Thyroid gland (tissue), 4 donors: ENCODE data around the gene MTHFD1L. TPM values are rescaled to one million over a fixed set of nuclear protein-coding genes. Genes with fewer than 3 reads are reported as not detected.

Source experiments
- DNase-seq, 2 donors: peaks; one replicate each; pipeline ENCODE4 v3.0.0-alpha.2; 2019
- H3K27ac ChIP-seq, 3 donors: fragments of 200-600 bp; sonication (generic); 1 replicate in 2 of 3; 2 replicates in 1 of 3; pipeline ENCODE4 v1.5.1; 2016 to 2019; ENCODE audit warnings: mild to moderate bottlenecking in 1 of 3, moderate library complexity in 1 of 3
- H3K27me3 ChIP-seq: fragments of 200-600 bp; sonication (generic); one replicate; pipeline ENCODE4 v1.5.1; 2019
- H3K36me3 ChIP-seq, 2 donors: fragments of 200-600 bp; sonication (generic); one replicate each; pipeline ENCODE4 v1.5.1; 2016 to 2019
- H3K4me1 ChIP-seq, 2 donors: fragments of 200-600 bp; sonication (generic); one replicate each; pipeline ENCODE4 v1.5.1; 2017 to 2019
- H3K4me3 ChIP-seq, 3 donors: fragments of 200-600 bp; sonication (generic); replicated peaks in 1 of 3; 1 replicate in 2 of 3; 2 replicates in 1 of 3; pipeline ENCODE4 v1.5.1; 2016; ENCODE audit warnings: mild to moderate bottlenecking in 1 of 3
- H3K9me3 ChIP-seq: fragments of 200-600 bp; sonication (generic); one replicate; pipeline ENCODE4 v1.5.1; 2017
- CTCF ChIP-seq, 6 experiments: fragments of 200-600 bp in 3 of 6; fragments of 450-650 bp in 3 of 6; sonication (generic) in 3 of 6; IDR thresholded peaks; one replicate each; pipeline ENCODE4 v1.5.1; 2016 to 2019; ENCODE audit warnings: antibody characterized with exemption in 6 of 6, mild to moderate bottlenecking in 2 of 6, inconsistent platforms in 1 of 6, moderate library complexity in 1 of 6
- POLR2A ChIP-seq, 2 donors: fragments of 450-650 bp; IDR thresholded peaks; one replicate each; pipeline ENCODE4 v1.6.1; 2017; ENCODE audit warnings: antibody characterized with exemption in 2 of 2, mild to moderate bottlenecking in 2 of 2, moderate library complexity in 1 of 2
- WGBS, 2 donors: methylation state at CpG; one replicate each; pipeline ENCODE4 v1.1.5; 2017; 5-methylcytosine and 5-hydroxymethylcytosine counted together
- intact Hi-C: fragments of 100-400 bp; cut with DNase I; formaldehyde crosslinking; loops from one replicate; pipeline ENCODE4 v1.15.1; 2023
- total RNA-seq, 4 donors: library from RNA; depleted of rRNA; stranded (reverse); fragments of >200 nt; gene quantifications; one replicate each; pipeline ENCODE4 v1.2.3, GENCODE V29; 2016

Gene MTHFD1L
- total RNA-seq, 4 donors from 2014 or later: 8.7 to 14.6 (median 11.0) TPM

GRCh38 chr6:150877928-150878327 lies 12.4 kb downstream of the MTHFD1L start:
- H3K4me1 ChIP-seq: peaks cover 32 to 35% of the 10 kb centered on the region in 2 donors
- H3K27me3 ChIP-seq: no peaks in the 10 kb centered on the region
- H3K36me3 ChIP-seq: no peaks in the 10 kb centered on the region
- DNase-seq: no peak
- WGBS, 2 donors: 95 to 97% methylated on average over 8 of the region's 8 CpGs
- no peak overlapping the region for H3K4me3 ChIP-seq
- intact Hi-C loops: no loop called here
- no peaks in the 10 kb centered on the region for H3K9me3 ChIP-seq
- peak overlapping the region in 1 of 3 donors; percentile 11 for H3K27ac ChIP-seq
- no peak for TF ChIP-seq CTCF (IDR thresholded peaks at IDR 0.05)

- H3K4me1 ChIP-seq: peaks cover 37 to 40% of the 10 kb centered on the region in 2 donors
- WGBS, 2 donors: 77 to 86% methylated on average over 9 of the region's 9 CpGs
Measured at GRCh38 chr6:150878347-150879213, 13.1 kb downstream of the MTHFD1L start.

GRCh38 chr6:150880336-150880735 lies 14.8 kb downstream of the MTHFD1L start:
- no peaks in the 10 kb centered on the region for H3K27me3 ChIP-seq
- no peak for DNase-seq
- H3K4me1 ChIP-seq: peaks cover 35 to 40% of the 10 kb centered on the region in 2 donors
- 98 to 100% methylated on average over 3 of the region's 3 CpGs for WGBS, 2 donors
- no peaks in the 10 kb centered on the region for H3K9me3 ChIP-seq
- H3K36me3 ChIP-seq: no peaks in the 10 kb centered on the region
- no peak overlapping the region for H3K4me3 ChIP-seq
- no peak for TF ChIP-seq POLR2A (IDR thresholded peaks at IDR 0.05)
- no peak for TF ChIP-seq CTCF (IDR thresholded peaks at IDR 0.05)
- H3K27ac ChIP-seq: no peak overlapping the region
- intact Hi-C loops: no loop called here

More at GRCh38 chr6:150878347-150879213, 13.1 kb downstream of the MTHFD1L start:
- H3K27ac ChIP-seq: no peak overlapping the region
- no peak for TF ChIP-seq POLR2A (IDR thresholded peaks at IDR 0.05)
- no peak for TF ChIP-seq CTCF (IDR thresholded peaks at IDR 0.05)
- no peak for DNase-seq
- intact Hi-C loops: no loop called here
- no peaks in the 10 kb centered on the region for H3K36me3 ChIP-seq
- no peak overlapping the region for H3K4me3 ChIP-seq
- no peaks in the 10 kb centered on the region for H3K27me3 ChIP-seq
- no peaks in the 10 kb centered on the region for H3K9me3 ChIP-seq

- no peaks in the 10 kb centered on the region for H3K36me3 ChIP-seq
- 4 to 10% methylated on average over 3 of the region's 3 CpGs for WGBS, 2 donors
- peak; percentile 82 to 84 for DNase-seq
- H3K4me1 ChIP-seq: peaks cover 21 to 26% of the 10 kb centered on the region in 2 donors
- H3K4me3 ChIP-seq: no peak overlapping the region
- H3K9me3 ChIP-seq: no peaks in the 10 kb centered on the region
- intact Hi-C loops: no loop called here
- H3K27ac ChIP-seq: peak overlapping the region; percentile 85 to 96 (median 92)
- TF ChIP-seq POLR2A (IDR thresholded peaks at IDR 0.05) (peak in 1 of 2 donors; percentile 34), CTCF (IDR thresholded peaks at IDR 0.05) (no peak)
- H3K27me3 ChIP-seq: no peaks in the 10 kb centered on the region
Measured at GRCh38 chr6:150881911-150882481, 16.5 kb downstream of the MTHFD1L start.

- Histone ChIP-seq H3K27ac (peak overlapping the region; percentile 63 to 96 (median 85)), H3K4me3 (no peak overlapping the region), H3K36me3 (no peaks in the 10 kb centered on the region), H3K9me3 (no peaks in the 10 kb centered on the region), H3K4me1 (peaks cover 28 to 33% of the 10 kb centered on the region in 2 donors), H3K27me3 (no peaks in the 10 kb centered on the region)
- intact Hi-C loops: no loop called here
- no peak for DNase-seq
- WGBS, 2 donors: 90 to 92% methylated on average over 3 of the region's 3 CpGs
- no peak for TF ChIP-seq CTCF (IDR thresholded peaks at IDR 0.05)
- no peak for TF ChIP-seq POLR2A (IDR thresholded peaks at IDR 0.05)
Measured at GRCh38 chr6:150883521-150883920, 18.0 kb downstream of the MTHFD1L start.
